ENCODE data around the gene UNC5C.

The UNC5C gene

DNA sequence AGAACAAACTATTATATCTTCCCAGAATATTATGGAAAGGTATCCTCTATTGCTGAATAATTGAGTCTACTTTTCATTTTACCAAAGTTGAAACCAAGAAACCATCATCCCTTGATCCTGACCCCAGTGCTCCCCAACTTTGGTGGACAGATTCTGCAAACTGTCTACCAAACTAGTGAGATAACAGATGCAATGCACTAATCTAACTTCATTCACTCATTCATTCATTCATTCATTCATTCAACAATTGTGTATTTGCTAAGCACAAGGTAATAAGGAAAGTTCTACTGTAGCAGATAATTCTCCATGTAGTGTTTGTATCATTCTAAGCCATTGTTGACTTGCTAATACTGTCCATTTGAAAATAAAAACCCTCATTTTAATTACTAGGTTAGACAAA is 150.6 kb downstream of the UNC5C start:
- no peak for DNase-seq (ENCODE audit: low read depth)

DNA sequence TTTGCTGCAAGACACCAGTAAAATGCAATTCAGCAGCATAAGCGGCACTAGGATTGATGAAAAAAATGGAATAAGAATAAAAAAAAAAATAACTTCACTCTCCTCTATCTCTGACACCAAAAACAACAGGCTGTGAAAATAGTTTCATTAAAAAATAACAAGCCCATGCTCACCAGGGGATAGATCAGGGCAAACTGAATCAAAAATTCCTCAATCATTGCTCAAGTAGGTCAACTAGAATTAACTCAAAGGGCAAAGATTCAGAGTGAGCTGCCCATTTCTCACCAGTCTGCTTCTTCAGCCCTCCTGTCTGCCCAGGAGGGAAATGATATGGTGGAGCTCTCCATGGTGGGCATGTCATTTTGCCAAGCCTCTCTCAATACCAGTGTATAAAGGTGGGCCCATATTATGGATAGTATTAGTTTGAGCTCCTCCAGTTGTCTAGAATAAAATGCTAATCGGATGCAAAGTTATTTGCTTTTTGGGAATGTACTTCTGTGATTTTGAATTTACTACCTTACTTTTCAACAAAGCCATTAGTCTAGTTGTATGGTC is 153.9 kb downstream of the UNC5C start:
- DNase-seq (ENCODE audit: low read depth): no peak

DNA sequence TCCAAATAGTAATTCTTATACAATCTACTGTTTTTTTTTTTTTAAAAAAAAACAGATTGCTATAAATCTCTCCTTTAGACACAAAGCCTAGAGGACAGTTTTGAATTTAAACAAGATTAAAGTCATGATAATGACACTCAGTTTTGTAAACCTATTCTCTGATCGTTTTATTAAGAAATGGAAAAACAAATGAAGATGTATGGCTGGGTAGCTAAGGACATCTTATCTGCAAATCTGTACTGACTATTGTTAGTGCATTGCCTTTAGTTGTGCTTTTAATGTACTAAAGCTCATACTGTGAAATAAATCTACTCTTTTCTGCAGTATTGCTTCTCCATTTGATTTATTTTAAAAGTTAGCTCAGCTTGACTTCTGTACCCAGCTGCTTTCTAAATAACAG is 155.0 kb downstream of the UNC5C start:
- no peak for DNase-seq (ENCODE audit: low read depth)

DNA sequence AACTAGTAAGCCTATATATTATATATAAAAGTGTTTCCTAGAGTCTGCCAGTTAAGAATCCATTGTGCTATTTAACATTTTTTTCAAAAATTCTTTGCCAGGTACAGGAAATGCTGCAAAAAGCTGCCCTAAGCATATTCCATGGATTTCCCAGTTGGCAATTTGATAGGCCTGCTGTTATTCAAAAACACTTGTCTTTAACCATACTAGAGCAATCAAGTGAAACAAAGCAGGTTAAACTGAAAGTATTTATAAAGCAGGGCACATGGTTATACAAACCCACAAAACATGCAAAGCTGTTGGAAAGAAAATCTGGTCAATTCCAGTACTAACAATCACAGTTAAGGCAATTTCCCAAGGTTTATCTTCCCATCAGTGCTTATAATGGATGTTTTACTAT is 159.9 kb downstream of the UNC5C start:
- no peak for DNase-seq (ENCODE audit: low read depth)

DNA sequence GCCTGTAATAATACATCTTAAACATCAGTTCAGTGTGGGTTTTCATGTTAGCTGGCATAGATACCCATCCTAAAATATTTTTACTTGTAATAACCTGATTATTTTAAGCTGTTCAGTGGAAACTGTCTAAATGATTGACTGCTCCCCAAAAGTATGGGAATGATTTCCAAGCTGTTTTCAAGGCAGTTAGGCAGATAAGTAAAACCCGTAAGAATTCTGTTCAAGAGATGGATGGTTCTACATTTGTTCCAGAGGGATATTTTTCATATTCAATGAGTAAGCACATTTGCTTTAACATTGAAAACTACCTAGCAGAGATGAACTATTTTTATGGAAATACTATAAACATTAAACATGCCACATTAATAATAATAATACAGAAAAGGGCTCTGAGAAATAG is 161.1 kb downstream of the UNC5C start:
- DNase-seq (ENCODE audit: low read depth): no peak

DNA sequence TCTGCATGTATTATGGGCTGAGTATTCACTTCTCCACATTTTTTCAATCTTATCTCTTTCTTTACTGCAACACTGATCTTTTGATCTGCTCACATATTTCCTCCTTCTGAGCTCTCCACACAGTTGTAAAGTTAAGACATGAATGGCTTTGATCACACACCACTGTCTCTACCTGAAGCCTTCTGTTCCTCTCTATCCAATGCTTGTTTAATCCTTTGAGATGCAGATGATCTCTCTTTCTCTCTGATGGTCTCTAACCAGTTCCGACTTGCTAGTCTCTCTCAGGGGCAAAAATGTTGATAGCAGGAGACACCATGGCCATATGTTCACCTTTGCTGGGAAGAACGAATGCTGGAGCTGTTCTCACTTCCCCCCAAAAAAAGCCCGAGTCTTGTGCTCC is 162.4 kb downstream of the UNC5C start:
- no peak for DNase-seq (ENCODE audit: low read depth)

DNA sequence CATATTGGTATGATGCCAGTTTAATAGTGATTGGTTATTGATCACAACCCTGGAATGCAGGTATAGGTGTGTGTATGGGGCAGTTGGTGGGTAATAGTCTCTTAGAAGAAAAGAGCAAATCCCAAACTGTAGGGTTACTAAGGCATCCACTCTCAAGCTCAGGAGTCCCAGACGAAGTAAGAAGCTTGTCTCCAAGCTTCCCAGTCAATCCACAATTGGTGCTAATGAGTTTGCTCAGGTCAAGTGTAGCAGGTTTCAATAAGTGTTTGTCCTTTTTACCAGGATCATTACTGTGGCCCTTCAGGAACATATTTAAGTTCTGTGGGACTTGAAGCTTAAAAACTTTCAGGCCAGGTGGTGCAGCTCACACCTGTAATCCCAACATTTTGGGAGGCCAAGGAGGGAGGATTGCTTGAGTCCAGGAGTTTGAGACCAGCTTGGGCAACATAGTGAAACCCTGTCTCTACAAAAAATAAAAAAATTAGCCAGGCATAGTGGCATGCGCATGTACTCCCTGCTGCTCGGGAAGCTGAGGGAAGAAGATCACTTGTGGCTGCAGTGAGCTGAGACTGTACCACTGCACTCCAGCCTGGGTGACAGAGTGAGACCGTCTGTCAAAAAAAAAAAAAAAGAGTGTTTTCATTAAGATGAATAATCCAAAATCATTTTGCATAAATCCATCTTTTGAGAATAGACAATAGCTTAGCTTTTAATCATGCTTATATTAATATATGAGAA is 166.8 kb downstream of the UNC5C start:
- no peak for DNase-seq (ENCODE audit: low read depth)

DNA sequence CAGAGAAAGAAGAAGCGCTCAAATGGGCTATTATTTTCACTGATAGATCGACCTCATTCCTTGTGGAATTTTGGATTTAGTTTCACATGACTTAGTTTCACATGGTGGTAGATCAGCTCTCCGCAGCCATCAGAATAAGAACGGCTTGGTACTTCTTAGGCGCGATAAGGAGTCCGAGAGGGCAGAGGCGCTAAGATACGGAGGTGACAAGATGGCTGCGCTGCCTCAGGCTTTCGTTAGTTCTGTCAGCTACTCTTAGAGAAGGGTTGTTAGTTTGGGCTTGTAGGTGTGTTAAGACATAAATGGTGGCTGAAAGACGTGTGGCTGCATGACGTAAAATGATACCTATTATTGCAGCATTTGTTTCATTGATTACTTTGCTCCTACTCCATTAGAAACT is 169.1 kb downstream of the UNC5C start:
- DNase-seq (ENCODE audit: low read depth): no peak

DNA sequence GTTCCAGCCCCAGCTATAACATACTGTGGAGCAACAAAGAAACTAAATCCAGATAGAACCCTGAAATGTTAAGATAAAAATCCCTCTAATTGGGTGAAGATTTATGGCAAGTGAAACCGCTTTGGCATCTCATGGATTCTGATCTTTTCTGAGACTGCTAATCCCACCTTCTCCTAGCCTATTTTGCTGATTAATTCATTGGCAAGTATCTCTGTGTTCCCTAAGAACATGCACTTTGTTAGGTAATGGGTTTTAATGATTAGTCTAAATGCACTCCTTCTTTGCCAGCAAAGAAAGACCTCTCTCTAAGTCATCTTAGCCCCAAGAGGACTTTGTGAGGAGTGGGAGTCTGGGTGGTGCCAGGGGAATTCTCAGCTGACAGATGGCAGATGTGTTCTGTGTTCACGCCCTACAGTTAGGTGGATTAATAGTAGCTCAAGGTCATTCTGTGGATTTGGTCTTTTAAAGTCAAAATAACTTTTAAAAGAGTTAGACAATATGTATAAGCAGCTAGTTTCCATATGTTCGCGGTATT is 171.3 kb downstream of the UNC5C start:
- no peak for DNase-seq (ENCODE audit: low read depth)

DNA sequence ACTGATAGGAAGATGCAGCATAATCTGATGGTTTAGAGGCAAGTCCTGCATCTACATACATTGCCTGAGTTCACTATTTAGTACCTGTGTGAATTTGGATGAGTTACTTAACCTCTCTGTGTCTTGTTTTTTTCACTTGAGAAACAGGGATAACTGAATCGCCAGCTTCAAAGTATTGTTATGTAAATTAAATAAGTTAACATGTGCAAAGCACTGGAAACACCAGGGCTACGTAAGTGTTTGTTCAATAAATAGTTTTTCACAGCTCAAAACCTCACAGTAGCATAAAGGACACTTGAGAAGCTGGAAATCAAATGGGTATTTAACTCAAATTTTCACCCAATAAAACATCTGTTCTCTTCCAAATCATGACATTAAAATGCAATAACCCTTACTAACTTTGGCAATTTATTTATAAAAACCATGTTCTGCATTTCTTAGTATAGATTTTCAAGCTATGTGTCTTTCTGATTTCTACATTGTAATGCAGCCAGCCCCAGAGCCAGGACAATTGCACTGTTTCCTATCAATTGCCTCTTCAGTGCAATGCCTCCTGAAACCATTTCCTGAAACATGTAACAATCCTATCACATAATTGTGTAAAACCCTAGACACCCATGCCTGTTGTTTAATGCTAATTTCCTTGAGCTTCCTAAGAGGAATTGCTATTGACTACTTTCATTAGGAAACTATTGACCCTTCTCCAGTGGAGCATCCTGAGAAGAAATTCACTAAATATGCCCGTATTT is 177.1 kb downstream of the UNC5C start:
- no peak for DNase-seq (ENCODE audit: low read depth)

DNA sequence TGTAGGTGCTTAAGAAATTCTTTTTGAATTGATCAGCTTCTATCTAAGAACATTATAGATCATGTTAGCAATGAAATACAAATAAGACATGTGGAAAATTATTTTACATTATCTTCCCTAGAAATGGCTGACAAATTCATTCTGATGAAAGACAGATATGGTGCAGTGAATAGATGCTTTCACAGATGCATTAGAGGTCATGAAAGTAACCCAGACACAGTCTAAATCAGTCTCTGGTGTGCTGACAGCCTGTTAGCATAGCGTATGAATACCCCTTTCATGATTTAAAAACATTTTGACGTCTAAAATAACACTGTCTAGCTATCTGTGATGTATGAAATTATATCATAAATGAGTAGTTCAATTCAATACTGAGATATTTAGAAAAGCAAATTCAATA is 180.9 kb downstream of the UNC5C start:
- no peak for DNase-seq (ENCODE audit: low read depth)

DNA sequence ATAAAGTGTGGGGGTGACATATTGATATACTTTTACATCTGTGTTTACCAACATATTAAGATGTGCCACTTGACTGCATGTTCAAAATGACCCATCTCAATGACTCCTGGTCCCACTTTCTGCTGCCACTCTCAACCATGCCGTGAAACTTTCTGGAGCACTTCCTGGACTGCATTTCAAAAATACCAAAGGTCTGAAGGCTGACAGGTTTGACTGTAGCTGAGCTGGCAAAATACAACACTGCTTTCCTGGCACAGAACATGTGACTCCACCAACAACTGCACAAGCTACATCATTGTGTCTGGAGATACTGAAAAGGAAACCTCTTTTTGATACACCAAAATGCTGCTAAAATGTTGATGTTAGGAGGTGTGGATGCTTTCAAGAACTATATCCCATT is 184.8 kb downstream of the UNC5C start:
- DNase-seq (ENCODE audit: low read depth): no peak

DNA sequence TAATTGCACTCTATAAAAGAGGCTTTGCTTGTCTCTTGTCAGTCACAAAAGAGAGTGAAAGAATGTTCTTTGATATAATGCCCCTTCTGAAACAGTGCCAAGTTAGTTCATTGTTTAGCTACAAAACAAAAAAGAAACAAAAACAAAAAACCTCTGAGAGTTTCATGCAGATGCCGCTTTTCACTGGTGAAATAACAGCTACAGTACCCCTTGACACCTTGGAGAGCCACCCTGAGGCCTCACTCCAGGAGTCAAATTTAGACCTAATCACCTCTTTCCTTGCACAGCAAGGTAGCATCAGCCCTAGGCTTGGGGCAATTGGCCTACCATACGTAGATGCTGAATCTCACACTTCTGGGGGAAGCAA is 185.2 kb downstream of the UNC5C start:
- DNase-seq (ENCODE audit: low read depth): no peak

DNA sequence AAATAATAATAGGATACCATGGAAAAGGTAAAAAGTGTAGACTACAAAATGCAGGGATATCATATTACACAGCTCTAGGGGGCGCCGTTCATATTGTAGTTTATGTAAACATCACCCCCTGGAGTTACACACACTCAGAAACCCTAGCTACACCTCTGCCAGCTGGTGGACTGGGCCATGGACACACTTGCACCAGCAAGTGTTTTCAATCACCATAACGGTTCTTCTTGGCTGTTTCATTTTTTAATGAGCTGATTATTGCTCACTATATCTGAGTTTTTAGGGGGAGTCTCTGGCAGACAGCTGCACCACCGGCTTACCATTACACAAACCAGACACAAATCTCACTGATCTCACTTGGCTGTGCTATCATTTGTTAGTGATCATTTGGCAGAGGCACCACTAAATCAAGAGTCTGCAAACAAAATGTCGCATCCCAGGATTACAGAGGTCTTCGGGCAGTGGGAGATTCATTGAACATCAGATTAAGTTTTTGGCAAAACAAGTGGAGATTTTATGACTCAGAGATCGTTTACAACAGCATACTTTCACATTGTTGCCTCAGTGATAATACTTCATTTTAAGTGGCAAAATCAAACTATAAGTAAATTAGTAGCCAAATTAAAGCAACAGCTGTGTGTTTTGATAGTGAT is 185.7 kb downstream of the UNC5C start:
- no peak for DNase-seq (ENCODE audit: low read depth)

DNA sequence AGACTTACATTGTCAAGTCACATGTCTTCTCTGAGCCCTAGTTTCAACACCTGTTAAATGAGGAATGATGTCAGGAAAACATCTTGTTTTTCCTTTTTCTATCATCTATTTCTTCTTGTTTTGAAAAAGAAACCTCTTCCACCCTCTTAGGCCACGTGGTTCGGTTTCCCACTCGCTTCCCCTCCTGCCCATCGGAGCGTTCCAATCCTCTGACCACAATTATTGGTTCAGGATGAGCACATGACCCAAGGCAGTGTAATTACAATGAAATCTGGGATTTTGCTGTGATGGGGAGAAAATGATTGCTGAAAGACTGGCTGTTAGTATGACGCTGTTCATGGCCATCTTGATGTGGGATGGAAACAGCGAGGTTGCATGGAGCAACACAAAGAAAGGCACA is 186.7 kb downstream of the UNC5C start:
- no peak for DNase-seq (ENCODE audit: low read depth)

DNA sequence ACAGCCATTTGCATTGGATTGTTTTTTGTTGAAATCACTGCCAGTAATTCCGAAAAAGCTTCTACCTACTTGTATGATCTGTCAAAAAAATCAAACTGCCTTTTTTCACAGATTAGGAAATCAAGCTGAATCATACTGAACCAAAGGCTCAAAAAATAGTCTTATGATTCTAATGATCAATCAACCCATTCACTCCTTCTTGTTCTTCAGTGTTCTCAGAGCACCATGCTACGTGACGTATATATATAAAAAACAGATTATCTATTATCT is 187.1 kb downstream of the UNC5C start:
- DNase-seq (ENCODE audit: low read depth): no peak

DNA sequence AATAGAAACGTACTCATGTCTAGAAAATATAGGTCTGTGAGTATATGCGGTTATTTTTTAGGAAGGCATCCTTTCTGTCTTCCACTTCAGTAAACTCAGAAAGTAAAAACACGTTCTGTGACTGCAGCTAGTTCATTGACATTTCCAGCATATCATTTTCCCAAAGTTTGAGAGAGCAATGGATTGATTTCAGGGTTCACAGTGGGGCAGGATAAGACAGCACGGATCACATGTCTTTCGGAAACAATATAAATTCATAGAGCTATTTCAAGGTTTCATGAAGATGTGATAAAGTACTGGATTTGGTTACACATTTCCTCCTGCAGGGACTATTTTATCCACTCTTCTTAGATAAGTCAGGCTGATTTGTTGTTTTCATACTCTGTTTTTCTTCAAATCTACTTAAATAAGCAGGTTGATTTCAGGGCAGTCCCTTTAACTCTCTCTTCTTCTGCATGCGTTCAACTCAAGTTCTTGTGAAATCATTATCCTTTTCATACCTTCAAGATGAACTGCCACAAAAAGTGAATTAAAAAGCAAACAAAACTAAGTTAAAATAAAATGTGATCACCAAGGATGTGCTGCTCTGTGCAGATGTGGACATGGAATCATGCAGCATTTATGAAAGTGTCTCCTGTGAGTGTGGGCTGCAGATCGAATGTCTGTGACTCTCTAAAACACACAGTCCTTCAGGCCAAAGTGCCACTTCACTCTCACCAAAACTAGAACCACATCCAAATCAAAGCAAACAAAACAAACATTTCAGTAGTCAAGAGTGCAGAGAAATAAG is 187.7 kb downstream of the UNC5C start:
- no peak for DNase-seq (ENCODE audit: low read depth)

DNA sequence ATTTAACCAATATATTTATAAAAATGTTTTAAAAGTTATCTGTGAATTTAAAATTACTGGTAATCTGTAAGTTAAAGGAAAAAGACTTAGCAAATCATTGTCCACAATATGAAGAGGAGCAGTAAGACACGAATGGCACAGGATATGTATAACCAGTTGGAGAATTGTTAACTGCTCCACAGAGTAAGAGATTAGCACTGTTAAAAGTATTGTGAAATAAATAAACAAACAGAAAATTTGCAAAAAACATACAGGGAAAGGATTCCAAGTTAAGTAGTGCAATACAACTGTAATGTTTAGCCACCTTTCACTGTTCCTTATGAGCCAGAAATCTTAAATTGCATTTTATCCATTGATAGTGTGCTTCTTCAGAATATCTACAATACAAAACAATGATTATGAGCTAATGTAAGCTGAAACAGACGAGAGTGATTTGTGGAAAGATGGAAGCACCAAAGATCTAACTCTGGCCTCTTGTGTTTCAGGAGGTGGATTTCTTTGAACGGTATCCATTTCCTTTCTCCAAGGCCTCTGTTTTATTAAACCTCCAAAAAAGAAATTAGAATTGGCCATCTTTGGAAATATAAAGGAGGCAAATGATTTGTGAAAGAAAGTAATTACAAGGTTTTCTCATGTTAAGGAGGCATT is 188.4 kb downstream of the UNC5C start:
- no peak for DNase-seq (ENCODE audit: low read depth)

DNA sequence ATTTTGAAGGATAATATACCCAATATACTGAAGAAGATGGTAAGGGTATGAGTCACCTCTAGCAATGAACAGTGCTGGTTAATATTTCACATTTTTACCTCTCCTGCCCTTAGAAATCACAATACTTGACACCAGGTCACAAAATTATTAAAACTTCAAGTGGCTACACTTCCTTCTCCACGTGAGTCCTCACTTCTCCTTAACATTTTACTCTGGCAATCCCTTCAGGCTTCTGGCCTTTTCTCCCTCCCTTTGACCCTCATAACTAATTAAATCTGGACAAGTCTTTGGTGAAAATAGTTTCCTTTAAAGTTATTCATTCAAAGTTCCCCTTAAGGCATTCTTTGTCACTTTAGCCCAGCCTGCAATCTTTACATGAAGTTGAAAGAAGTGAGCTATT is 190.4 kb downstream of the UNC5C start:
- DNase-seq (ENCODE audit: low read depth): no peak

DNA sequence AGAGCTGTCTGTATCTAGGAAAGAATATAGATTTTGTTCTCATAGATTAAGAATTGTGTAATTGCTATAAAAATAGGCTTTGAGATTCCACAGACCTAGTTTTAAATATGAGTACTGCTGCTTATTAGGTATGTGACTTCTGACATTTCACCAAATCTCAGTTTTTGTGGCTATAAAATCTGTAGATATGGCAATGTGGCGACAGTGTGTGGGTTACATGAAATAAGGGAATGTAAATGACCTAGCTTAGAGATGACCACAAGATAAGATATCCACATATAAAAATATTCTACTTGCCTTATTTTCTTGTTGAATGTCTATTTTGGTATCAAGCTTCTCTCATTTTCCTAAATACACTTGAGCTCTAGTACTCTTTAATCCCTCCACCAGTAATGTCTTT is 193.8 kb downstream of the UNC5C start:
- no peak for DNase-seq (ENCODE audit: low read depth)

DNA sequence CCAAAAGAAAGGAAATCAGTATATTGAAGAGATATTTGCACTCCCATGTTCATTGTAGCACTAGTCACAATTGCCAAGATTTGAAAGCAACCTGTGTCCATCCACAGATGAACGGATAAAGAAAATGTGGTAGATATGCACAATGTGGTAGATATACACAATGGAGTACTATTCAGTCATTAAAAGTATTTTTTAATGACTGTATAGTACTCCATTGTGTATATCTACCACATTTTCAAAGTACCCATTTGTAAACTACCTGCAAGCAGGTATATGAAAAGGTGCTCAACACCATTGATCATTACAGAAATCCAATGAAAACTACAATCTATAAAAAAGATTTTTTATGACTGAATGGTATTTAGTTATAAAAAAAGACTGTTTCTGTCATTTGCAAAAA is 200.4 kb downstream of the UNC5C start:
- DNase-seq (ENCODE audit: low read depth): no peak

DNA sequence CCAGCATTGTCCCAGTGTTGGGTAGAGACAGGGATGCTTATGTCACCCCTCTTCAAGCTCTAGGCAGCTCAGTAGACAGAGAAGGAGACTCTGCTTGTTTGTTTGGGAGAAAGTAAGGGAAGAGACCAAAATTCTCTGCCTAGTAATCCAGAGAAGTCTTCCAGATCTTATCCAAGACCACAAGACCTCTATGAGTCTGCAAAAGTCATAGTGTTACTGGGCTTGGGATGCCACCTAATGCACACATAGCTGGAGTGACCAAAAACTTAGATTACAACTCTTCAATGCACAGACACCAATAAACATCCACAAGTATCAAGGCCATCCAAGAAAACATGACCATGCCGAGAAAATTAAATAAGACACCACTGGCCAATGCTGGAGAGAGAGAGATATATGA is 205.5 kb downstream of the UNC5C start:
- DNase-seq (ENCODE audit: low read depth): no peak

Measured in stimulated activated CD8-positive, alpha-beta memory T cell treated with anti-CD3 and anti-CD28 coated beads, Interleukin-4, amount 100 ng/mL, for 24 hours (primary cell).